ENCODE data around the gene CXADR. TPM values are rescaled to one million over a fixed set of nuclear protein-coding genes. Genes with fewer than 3 reads are reported as not detected.

CXADR gene
- total and polyA plus RNA-seq, 9 of the 15 experiments (the other 6 are each of a cell fraction or from before 2014, with no cell fraction given): 0.01 to 0.41 (median 0.14) TPM

GRCh38 chr21:17616831-17617230 is 104.0 kb downstream of the CXADR start:
- no peaks in the 10 kb centered on the region for H4K20me1 ChIP-seq (replicated peaks; ENCODE audit: control insufficient read depth, insufficient read depth, low read length)
- no peaks in the 10 kb centered on the region for H3K9me1 ChIP-seq (ENCODE audit: control insufficient read depth, insufficient read depth, low read length)
- H3K4me3 ChIP-seq: no peak overlapping the region
- intact Hi-C loops (cut with micrococcal nuclease): no loop called here
- FAIRE-seq (no peak), ATAC-seq (no peak), DNase-seq (ENCODE audit: extremely low read depth in 1 of 4, low spot score in 3 of 4) (no peak)
- H3K27ac ChIP-seq (ENCODE audit: extremely low read depth, low read depth, low read length): no peak overlapping the region
- TF ChIP-seq THAP12 (CRISPR knock-in tag; IDR thresholded peaks at IDR 0.05) (no peak), HNRNPK (IDR thresholded peaks at IDR 0.05; ENCODE audit: low read depth, low read length, poor library complexity, severe bottlenecking) (no peak), NCOA2 (IDR thresholded peaks at IDR 0.05; ENCODE audit: partially characterized antibody in 2 of 2) (no peak), GTF2A2 (tag; IDR thresholded peaks at IDR 0.05) (no peak), POLR3G (IDR thresholded peaks at IDR 0.05; ENCODE audit: extremely low read depth, insufficient read length, insufficient replicate concordance) (no peak)
- H3K4me2 ChIP-seq (ENCODE audit: insufficient read depth, low read length): no peak overlapping the region
- ChIA-PET CTCF (ENCODE audit: low intra/inter-chr PET ratio) (no interaction called here), POLR2A (no interaction called here)
- no peak overlapping the region for H3K9ac ChIP-seq (ENCODE audit: insufficient read depth in 1 of 2, low read depth in 2 of 2, low read length in 2 of 2)
- in situ Hi-C loops (cut with MboI): no loop called here
- peaks cover 3 to 5% of the 10 kb centered on the region in 2 experiments; a peak in 2 of 5 replicates for H3K27me3 ChIP-seq (ENCODE audit: control insufficient read depth in 2 of 2, insufficient read depth in 2 of 2, low read length in 2 of 2)
- H3K9me3 ChIP-seq (replicated peaks; ENCODE audit: control insufficient read depth, insufficient read depth, low read depth, low read length): no peaks in the 10 kb centered on the region
- 14% methylated on average over 1 of the region's 1 CpG for WGBS (ENCODE audit: insufficient coverage, low coverage, missing lambda C conversion rate)
- no peaks in the 10 kb centered on the region for H3K36me3 ChIP-seq (ENCODE audit: control insufficient read depth, insufficient read depth, low read length)
- H2AFZ ChIP-seq (ENCODE audit: low read depth, low read length): no peak overlapping the region
- BruUV-seq (replicated peaks): no TSS peak
- H3K4me1 ChIP-seq (replicated peaks in 1 of 2; ENCODE audit: control insufficient read depth in 2 of 2, insufficient read depth in 2 of 2, low read length in 2 of 2): peaks cover 0 to 15% of the 10 kb centered on the region in 2 experiments; a peak in 2 of 5 replicates
- peaks cover 8% of the 10 kb centered on the region for H3K79me2 ChIP-seq (ENCODE audit: control insufficient read depth, insufficient read depth, low read length)

All from K562 (cell line).